Loucy (cell line): Measurements from ENCODE around the gene STXBP2.

ENCODE experiments used
- H2AFZ ChIP-seq: fragments of 200-600 bp; sonication (generic); 2 replicates; pipeline ENCODE4 v1.6.0; 2016; ENCODE audit warnings: antibody characterized with exemption, mild to moderate bottlenecking, low read length, moderate library complexity
- H3F3A ChIP-seq: fragments of 200-600 bp; 2 replicates; pipeline ENCODE4 v1.6.0; 2016; ENCODE audit warnings: antibody characterized with exemption, low read depth, mild to moderate bottlenecking
- H3K27me3 ChIP-seq: fragments of 200-600 bp; sonication (generic); 2 replicates; pipeline ENCODE4 v1.6.1; 2014; ENCODE audit warnings: low read length, mild to moderate bottlenecking; ENCODE audit not compliant: insufficient read depth, poor library complexity, severe bottlenecking
- H3K36me3 ChIP-seq: fragments of 200-600 bp; sonication (generic); 2 replicates; pipeline ENCODE4 v1.6.1; 2016; ENCODE audit warnings: low read length; ENCODE audit not compliant: insufficient read depth
- H3K4me1 ChIP-seq: fragments of 200-600 bp; sonication (generic); 2 replicates; pipeline ENCODE4 v1.5.1; 2014; ENCODE audit warnings: low read length, mild to moderate bottlenecking; ENCODE audit not compliant: insufficient read depth, poor library complexity, severe bottlenecking
- H3K4me2 ChIP-seq: fragments of 200-600 bp; sonication (generic); 2 replicates; pipeline ENCODE4 v1.6.0; 2014; ENCODE audit warnings: antibody characterized with exemption, low read length, low read depth, mild to moderate bottlenecking; ENCODE audit not compliant: poor library complexity, severe bottlenecking
- H3K4me3 ChIP-seq: fragments of 200-600 bp; sonication (generic); 2 replicates; pipeline ENCODE4 v1.5.1; 2014; ENCODE audit warnings: low read length, mild to moderate bottlenecking, mixed read lengths; ENCODE audit not compliant: poor library complexity, severe bottlenecking
- H3K79me2 ChIP-seq: fragments of 200-600 bp; sonication (generic); 2 replicates; pipeline ENCODE4 v1.6.1; 2014; ENCODE audit warnings: low read length; ENCODE audit not compliant: insufficient read depth
- H3K9ac ChIP-seq: fragments of 200-600 bp; sonication (generic); 2 replicates; pipeline ENCODE4 v1.6.0; 2014; ENCODE audit warnings: mild to moderate bottlenecking, low read depth, low read length, moderate library complexity; ENCODE audit not compliant: poor library complexity, severe bottlenecking
- H3K9me2 ChIP-seq: fragments of 200-600 bp; sonication (generic); replicated peaks from 2 replicates; pipeline ENCODE4 v1.6.1; 2016; ENCODE audit warnings: low read depth, low read length, mixed read lengths
- H3K9me3 ChIP-seq: fragments of 200-600 bp; sonication (generic); 2 replicates; pipeline ENCODE4 v1.6.1; 2014; ENCODE audit warnings: mild to moderate bottlenecking, antibody characterized with exemption, low read length, low read depth; ENCODE audit not compliant: insufficient read depth
- H4K20me1 ChIP-seq: fragments of 200-600 bp; sonication (generic); 2 replicates; pipeline ENCODE4 v1.6.0; 2014; ENCODE audit warnings: antibody characterized with exemption, low read length, mild to moderate bottlenecking; ENCODE audit not compliant: insufficient read depth, poor library complexity, severe bottlenecking
- EZH2phosphoT487 ChIP-seq: fragments of 200-600 bp; IDR thresholded peaks from 2 replicates; pipeline ENCODE4 v1.6.1; 2018; ENCODE audit warnings: antibody characterized with exemption, mild to moderate bottlenecking, moderate library complexity, borderline replicate concordance
- TF ChIP-seq, protein P1 (sequence below): fragments of 200-600 bp; sonication (generic); conservative IDR thresholded peaks from 2 replicates; pipeline ENCODE4 v1.5.1; 2014; ENCODE audit warnings: mild to moderate bottlenecking, antibody characterized with exemption, low read length

STXBP2 gene

DNA sequence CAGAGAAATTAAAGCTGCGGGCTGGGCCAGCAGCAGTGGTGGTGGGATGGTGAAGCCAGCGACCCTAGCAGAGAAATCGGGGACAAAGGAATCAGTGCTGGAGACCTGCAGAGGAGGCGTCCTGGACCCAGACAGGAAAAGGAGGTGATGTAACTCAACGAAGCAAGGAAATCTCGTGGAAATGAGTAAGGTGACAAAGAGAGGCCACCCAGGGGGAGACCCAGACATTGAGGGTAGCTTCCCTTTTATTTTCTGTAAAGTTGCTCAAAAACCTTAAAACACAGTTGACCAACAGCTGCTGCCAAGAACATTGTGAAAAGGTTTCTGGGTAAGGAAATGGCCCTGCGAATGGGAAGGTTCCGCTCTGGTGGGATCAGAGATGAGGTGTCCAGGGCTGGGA, 18.7 kb downstream of the STXBP2 start:
- Histone ChIP-seq H3K9ac (no peak overlapping the region), H4K20me1 (no peaks in the 10 kb centered on the region), H3K27me3 (no peaks in the 10 kb centered on the region), H3F3A (no peaks in the 10 kb centered on the region), H3K4me2 (no peak overlapping the region), H3K9me2 (no peaks in the 10 kb centered on the region), H3K4me3 (no peak overlapping the region), H3K9me3 (no peaks in the 10 kb centered on the region), H3K79me2 (no peaks in the 10 kb centered on the region), H3K4me1 (peaks cover 4% of the 10 kb centered on the region), H3K36me3 (no peaks in the 10 kb centered on the region), H2AFZ (no peak overlapping the region)
- TF ChIP-seq, protein P1, sequence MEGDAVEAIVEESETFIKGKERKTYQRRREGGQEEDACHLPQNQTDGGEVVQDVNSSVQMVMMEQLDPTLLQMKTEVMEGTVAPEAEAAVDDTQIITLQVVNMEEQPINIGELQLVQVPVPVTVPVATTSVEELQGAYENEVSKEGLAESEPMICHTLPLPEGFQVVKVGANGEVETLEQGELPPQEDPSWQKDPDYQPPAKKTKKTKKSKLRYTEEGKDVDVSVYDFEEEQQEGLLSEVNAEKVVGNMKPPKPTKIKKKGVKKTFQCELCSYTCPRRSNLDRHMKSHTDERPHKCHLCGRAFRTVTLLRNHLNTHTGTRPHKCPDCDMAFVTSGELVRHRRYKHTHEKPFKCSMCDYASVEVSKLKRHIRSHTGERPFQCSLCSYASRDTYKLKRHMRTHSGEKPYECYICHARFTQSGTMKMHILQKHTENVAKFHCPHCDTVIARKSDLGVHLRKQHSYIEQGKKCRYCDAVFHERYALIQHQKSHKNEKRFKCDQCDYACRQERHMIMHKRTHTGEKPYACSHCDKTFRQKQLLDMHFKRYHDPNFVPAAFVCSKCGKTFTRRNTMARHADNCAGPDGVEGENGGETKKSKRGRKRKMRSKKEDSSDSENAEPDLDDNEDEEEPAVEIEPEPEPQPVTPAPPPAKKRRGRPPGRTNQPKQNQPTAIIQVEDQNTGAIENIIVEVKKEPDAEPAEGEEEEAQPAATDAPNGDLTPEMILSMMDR, result no peak

DNA sequence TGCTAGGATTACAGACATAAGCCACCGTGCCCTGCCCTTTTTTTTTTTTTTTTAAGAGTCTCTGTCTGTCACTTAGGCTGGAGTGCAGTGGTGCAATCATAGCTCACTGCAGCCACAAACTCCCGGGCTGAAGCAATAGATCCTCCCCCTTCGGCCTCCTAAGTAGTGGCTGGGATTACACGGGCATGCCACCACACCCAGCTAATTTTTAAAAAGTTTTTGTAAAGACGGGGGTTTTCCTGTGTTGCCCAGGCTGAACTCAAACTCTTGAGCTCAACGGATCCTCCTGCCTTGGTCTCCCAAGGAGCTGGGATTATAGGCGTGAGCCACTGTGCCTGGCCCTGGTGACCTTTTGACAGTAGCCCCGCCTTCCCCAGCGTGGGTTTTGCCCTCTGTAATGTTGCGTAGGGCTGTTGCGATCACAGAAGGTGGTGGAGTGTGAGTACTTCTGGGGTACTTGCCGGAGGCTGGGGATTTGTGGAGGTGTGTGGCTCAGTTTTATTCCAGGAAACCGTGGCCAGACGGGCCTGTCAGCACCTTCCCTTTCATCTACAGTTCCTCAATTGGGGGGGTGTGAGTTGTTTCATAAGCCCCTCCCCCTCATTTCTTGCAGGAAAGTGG, 20.3 kb downstream of the STXBP2 start:
- Histone ChIP-seq H3K27me3 (no peaks in the 10 kb centered on the region), H3K9me2 (no peaks in the 10 kb centered on the region), H2AFZ (peak overlapping the region; percentile 83; the same call in 1 of the 2 replicates), H3K79me2 (no peaks in the 10 kb centered on the region), H3K4me3 (no peak overlapping the region), H3K4me1 (peaks cover 2% of the 10 kb centered on the region), H3F3A (no peaks in the 10 kb centered on the region), H3K9me3 (no peaks in the 10 kb centered on the region), H4K20me1 (no peaks in the 10 kb centered on the region), H3K9ac (no peak overlapping the region), H3K4me2 (no peak overlapping the region), H3K36me3 (no peaks in the 10 kb centered on the region)
- TF ChIP-seq, protein P1, result no peak
- no peak for TF ChIP-seq EZH2phosphoT487

- H3K9ac ChIP-seq, result no peak overlapping the region
- no peak overlapping the region for H3K4me2 ChIP-seq
- no peaks in the 10 kb centered on the region for H3K27me3 ChIP-seq
- H3K36me3 ChIP-seq, result no peaks in the 10 kb centered on the region
- H3K79me2 ChIP-seq, result no peaks in the 10 kb centered on the region
- H2AFZ ChIP-seq, result no peak overlapping the region
- H3K4me1 ChIP-seq, result no peaks in the 10 kb centered on the region
- H4K20me1 ChIP-seq, result no peaks in the 10 kb centered on the region
- H3K4me3 ChIP-seq, result no peak overlapping the region
- H3K9me2 ChIP-seq, result no peaks in the 10 kb centered on the region
- H3F3A ChIP-seq, result no peaks in the 10 kb centered on the region
- TF ChIP-seq, protein P1, result no peak
- no peak for TF ChIP-seq EZH2phosphoT487
- no peaks in the 10 kb centered on the region for H3K9me3 ChIP-seq
These were observed 21.3 kb downstream of the STXBP2 start for GRCh38 chr19:7658219-7658686.
